HepG2 (cell line): ENCODE results near the gene YAP1. TPM values are rescaled to one million over a fixed set of nuclear protein-coding genes. Genes with fewer than 3 reads are reported as not detected.

Experiments
- ATF4 ChIP-seq, 2 experiments: fragments of 450-650 bp in 1 of 2; sonication (generic) in 1 of 2; formaldehyde crosslinking; IDR thresholded peaks; 2 replicates each; pipeline versions ENCODE4 v1.5.0 to v1.8.0; 2020 to 2022; ENCODE audit warnings: mild to moderate bottlenecking in 1 of 2, missing genetic modification reagents in 1 of 2
- ATF7 ChIP-seq, 2 experiments: fragments of 450-650 bp in 1 of 2; sonication (generic) in 1 of 2; formaldehyde crosslinking in 1 of 2; IDR thresholded peaks; 2 replicates each; pipeline versions ENCODE4 v1.4.0 to v1.6.1; 2016 to 2020; ENCODE audit warnings: antibody characterized with exemption in 1 of 2, mild to moderate bottlenecking in 1 of 2, missing genetic modification reagents in 1 of 2
- BRF2 ChIP-seq: sonication (generic); formaldehyde crosslinking; IDR thresholded peaks from 2 replicates; pipeline ENCODE4 v1.8.1; 2022; ENCODE audit warnings: mild to moderate bottlenecking, missing genetic modification reagents
- EEA1 ChIP-seq: sonication (generic); formaldehyde crosslinking; IDR thresholded peaks from 2 replicates; pipeline ENCODE4 v1.5.1; 2020; ENCODE audit warnings: mild to moderate bottlenecking, missing genetic modification reagents, borderline replicate concordance
- HOXD1 ChIP-seq: sonication (generic); formaldehyde crosslinking; IDR thresholded peaks from 2 replicates; pipeline ENCODE4 v1.5.0; 2020; ENCODE audit warnings: missing genetic modification reagents
- IRF2 ChIP-seq: IDR thresholded peaks from 2 replicates; pipeline ENCODE4 v1.6.1; 2018; ENCODE audit warnings: missing genetic modification reagents, missing compliant biosample characterization
- KAT7 ChIP-seq: IDR thresholded peaks from 2 replicates; pipeline ENCODE4 v1.6.1; 2018; ENCODE audit warnings: borderline replicate concordance, missing compliant biosample characterization
- MTF2 ChIP-seq: sonication (generic); formaldehyde crosslinking; IDR thresholded peaks from 2 replicates; pipeline ENCODE4 v1.5.0; 2020; ENCODE audit warnings: missing genetic modification reagents, borderline replicate concordance
- MYC ChIP-seq: sonication (generic); formaldehyde crosslinking; IDR thresholded peaks from 2 replicates; pipeline ENCODE4 v1.9.0; 2021; ENCODE audit warnings: missing genetic modification reagents, borderline replicate concordance
- MYPOP ChIP-seq: sonication (generic); formaldehyde crosslinking; IDR thresholded peaks from 2 replicates; pipeline ENCODE4 v1.8.1; 2023; ENCODE audit warnings: mild to moderate bottlenecking, moderate library complexity, missing genetic modification reagents
- RXRA ChIP-seq: sonication (generic); formaldehyde crosslinking; IDR thresholded peaks from 2 replicates; pipeline ENCODE4 v1.5.1; 2020; ENCODE audit warnings: missing genetic modification reagents
- SCMH1 ChIP-seq: sonication (generic); formaldehyde crosslinking; IDR thresholded peaks from 2 replicates; pipeline ENCODE4 v1.9.0; 2021; ENCODE audit warnings: missing genetic modification reagents, mild to moderate bottlenecking, borderline replicate concordance
- SP2 ChIP-seq: sonication (generic); formaldehyde crosslinking; IDR thresholded peaks from 2 replicates; pipeline ENCODE4 v1.5.1; 2020; ENCODE audit warnings: mild to moderate bottlenecking, missing genetic modification reagents
- ZBED4 ChIP-seq: sonication (generic); formaldehyde crosslinking; IDR thresholded peaks from 2 replicates; pipeline ENCODE4 v1.4.0; 2020; ENCODE audit warnings: missing genetic modification reagents, borderline replicate concordance
- ZMAT3 ChIP-seq: sonication (generic); formaldehyde crosslinking; conservative IDR thresholded peaks from 2 replicates; pipeline ENCODE4 v1.7.0; 2021; ENCODE audit warnings: missing genetic modification reagents
- ZNF280D ChIP-seq: sonication (generic); formaldehyde crosslinking; IDR thresholded peaks from 2 replicates; pipeline ENCODE4 v1.5.1; 2020; ENCODE audit warnings: mild to moderate bottlenecking, missing genetic modification reagents
- ZNF383 ChIP-seq: sonication (generic); formaldehyde crosslinking; IDR thresholded peaks from 2 replicates; pipeline ENCODE4 v1.4.0; 2020; ENCODE audit warnings: missing genetic modification reagents, mild to moderate bottlenecking, borderline replicate concordance
- ZNF569 ChIP-seq: sonication (generic); formaldehyde crosslinking; IDR thresholded peaks from 2 replicates; pipeline ENCODE4 v1.5.0; 2020; ENCODE audit warnings: mild to moderate bottlenecking, missing genetic modification reagents, moderate library complexity, borderline replicate concordance
- polyA plus RNA-seq, 8 experiments: library from polyadenylated mRNA; depleted of rRNA in 3 of 8; stranded (reverse) in 7 of 8; unstranded in 1 of 8; fragments of >200 nt; fragmentation: Illumina TruSeq in 4 of 8; extraction: Trizol in 4 of 8; gene quantifications; 2 replicates each; pipeline versions ENCODE4 v1.2.1 to v1.2.3, GENCODE V29; 2011 to 2016; ENCODE audit warnings: low read depth in 4 of 8, missing spikeins in 1 of 8, mixed read lengths in 1 of 8; ENCODE audit not compliant: insufficient read depth in 1 of 8
- total RNA-seq, 5 experiments: library from RNA; depleted of rRNA; stranded (reverse); fragments of >200 nt; fragmentation: Illumina TruSeq; extraction: Trizol; gene quantifications; 2 replicates each; pipeline ENCODE4 v1.2.3, GENCODE V29; 2016; ENCODE audit warnings: low read depth in 1 of 5

YAP1 gene
- total and polyA plus RNA-seq, 2 of the 13 experiments (the other 11 are each of a cell fraction or from before 2014, with no cell fraction given) = 59.5 to 91.0 TPM

GRCh38 chr11:102111011-102111786, 952 bp downstream of the YAP1 start (continued):
- peak; percentile 86 for TF ChIP-seq ZBED4 (CRISPR knock-in tag)
- no peak for TF ChIP-seq MYPOP (CRISPR knock-in tag)
- no peak for TF ChIP-seq MTF2 (CRISPR knock-in tag)
- peak; percentile 37; the same call in 1 of the 2 replicates for TF ChIP-seq KAT7 (CRISPR knock-in tag)
- TF ChIP-seq SP2 (CRISPR knock-in tag) = no peak
- no peak for TF ChIP-seq SCMH1 (CRISPR knock-in tag)
- no peak for TF ChIP-seq ZNF280D (CRISPR knock-in tag)
- peak; percentile 26; the same call in 1 of the 2 replicates for TF ChIP-seq HOXD1 (CRISPR knock-in tag)
- peak; percentile 49; the same call in 1 of the 2 replicates for TF ChIP-seq BRF2 (CRISPR knock-in tag)
- peak in 1 of 2 experiments; percentile 28; a peak in 1 of 4 replicates for TF ChIP-seq ATF4 (CRISPR knock-in tag; IDR thresholded peaks at IDR 0.05)
- peak; percentile 72; the same call in 1 of the 2 replicates for TF ChIP-seq ZMAT3
- TF ChIP-seq ZNF569 (CRISPR knock-in tag) = no peak
- no peak for TF ChIP-seq RXRA
- no peak for TF ChIP-seq ATF7 (IDR thresholded peaks at IDR 0.05)
- no peak for TF ChIP-seq ATF7 (CRISPR knock-in tag; IDR thresholded peaks at IDR 0.05)
- peak; percentile 77 for TF ChIP-seq MYC (CRISPR knock-in tag)
- TF ChIP-seq ZNF383 = no peak
- no peak for TF ChIP-seq IRF2 (CRISPR knock-in tag)
- no peak for TF ChIP-seq EEA1 (CRISPR knock-in tag)
